NCI-H1105 (cell line): ENCODE data around the gene APBA2.

ENCODE experiments used
- DNase-seq: peaks from one replicate; lab custom pipeline; 2025; lab: John Stamatoyannopoulos, UW

Gene APBA2

DNA sequence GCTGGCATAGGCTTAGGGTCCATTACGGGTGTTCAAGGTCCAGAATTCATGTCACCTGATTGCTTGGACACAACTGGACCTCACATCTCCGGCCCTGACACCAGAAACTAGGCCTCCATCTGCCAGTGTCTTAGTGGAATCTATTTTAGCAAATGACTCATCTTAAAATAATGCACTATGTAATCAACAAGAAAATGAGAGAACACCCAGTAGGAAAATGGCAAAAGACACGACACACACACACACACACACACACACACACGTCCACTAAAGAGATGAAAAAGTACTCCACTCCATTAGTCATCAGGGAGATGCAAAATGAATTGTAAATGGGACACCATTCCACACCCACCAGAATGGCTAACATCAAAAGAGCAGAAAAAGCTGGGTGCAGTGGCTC is 11.2 kb downstream of the APBA2 start:
- no peak for DNase-seq

DNA sequence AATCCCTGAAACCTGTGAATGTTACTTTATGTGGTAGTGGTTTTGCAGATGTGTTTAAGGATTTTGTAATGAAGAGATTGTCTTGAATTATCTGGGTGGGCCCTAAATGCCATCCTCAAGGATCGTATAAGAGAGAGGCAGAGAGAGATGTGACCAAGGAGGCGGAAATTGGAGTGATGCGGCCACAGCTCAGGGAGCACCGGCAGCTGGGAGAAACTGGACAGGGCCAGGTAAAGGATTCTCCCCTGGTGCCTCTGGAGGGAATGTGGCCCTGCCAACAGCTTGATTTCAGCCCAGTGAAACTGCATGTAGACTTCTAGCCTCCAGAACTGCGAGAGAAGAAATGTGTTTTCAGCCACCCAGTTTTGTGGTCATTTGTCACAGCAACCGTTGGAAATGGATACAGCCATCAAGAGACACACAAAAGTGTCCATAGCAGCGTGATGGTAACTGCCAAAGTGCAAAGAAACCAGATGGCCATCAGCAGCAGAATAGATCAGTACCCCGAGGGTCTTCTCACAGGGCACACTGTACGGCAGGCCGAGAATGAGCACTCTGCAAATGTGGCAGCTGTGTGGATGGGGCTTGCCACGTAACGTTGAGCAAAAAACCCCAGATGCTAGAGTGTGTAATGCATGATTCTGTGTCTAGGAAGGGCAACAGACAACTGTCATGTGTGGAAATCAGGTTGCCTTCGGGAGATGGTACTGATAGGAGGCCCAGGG is 12.2 kb downstream of the APBA2 start:
- no peak for DNase-seq

DNA sequence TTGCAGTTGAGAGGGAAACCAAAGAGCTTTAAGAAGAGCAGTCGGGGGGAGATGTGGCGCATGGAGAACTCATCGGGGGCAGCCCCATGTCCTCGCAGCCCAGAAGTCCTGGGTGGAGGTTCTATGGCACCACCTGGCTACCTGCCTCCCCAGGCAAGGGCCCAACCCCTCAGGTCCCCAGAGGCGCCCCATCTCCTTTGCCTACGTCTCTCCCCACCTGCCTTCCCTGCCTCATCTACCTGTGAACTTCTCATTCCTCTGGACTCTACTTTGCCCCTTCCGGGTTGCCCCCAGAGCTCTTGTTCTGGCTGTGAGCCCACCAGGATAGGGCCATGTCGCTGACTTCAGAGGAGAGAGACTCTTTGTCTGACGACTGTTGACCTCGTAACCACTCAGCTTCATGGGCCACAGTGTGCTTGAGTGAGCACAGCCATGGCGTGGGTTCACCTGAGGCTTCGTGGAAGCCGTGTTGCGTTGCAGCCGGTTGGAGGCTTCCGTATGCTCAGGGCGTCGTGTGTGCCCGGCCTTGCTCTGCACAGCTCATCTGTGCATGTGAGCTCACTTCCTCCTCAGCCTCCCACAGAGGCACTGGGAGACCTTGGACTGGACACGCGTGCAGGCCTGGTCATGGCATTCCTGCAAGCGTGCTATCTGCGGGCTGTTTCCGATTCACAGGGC is 13.4 kb downstream of the APBA2 start:
- no peak for DNase-seq

DNA sequence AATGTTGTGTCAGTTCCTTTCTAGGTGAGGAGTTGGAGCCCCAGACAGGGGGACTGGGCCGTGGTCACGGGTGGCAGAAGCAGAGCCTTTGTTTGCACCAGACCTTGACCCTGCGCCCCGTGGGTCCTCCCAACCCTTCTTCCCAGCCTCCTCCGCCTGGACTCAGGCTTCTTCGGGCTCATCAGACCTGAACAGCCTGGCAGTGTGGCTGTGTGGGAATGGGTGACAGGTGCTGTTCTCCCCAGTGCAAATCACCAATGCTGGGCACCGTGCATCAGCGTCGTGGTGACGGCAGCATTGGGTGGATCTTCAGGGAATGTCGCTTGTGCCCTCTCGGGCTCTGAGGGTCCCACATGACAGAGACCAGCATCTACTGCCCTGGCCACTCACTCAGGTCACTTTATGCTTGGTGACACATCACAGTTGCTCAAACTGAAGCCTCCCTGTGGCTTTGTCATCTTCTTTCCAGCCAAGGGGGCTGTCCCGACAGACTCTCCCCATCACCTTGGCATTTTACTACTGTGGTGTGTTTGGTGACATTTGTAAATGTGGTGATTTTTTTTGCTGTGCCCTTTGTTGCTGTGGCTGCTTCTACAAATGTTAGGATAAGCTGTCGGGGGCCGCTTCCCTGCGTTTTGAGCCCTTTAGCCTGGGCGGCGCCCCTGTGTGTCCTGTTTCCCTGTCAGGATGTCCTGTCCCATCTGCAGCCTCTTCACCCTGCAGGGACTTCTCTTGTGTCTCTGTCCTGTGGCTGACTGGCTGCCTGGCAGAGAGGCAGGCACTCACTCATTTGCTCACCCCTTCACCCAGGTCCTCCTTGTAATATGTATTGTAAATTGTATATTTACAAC is 14.5 kb downstream of the APBA2 start:
- DNase-seq, result no peak

DNA sequence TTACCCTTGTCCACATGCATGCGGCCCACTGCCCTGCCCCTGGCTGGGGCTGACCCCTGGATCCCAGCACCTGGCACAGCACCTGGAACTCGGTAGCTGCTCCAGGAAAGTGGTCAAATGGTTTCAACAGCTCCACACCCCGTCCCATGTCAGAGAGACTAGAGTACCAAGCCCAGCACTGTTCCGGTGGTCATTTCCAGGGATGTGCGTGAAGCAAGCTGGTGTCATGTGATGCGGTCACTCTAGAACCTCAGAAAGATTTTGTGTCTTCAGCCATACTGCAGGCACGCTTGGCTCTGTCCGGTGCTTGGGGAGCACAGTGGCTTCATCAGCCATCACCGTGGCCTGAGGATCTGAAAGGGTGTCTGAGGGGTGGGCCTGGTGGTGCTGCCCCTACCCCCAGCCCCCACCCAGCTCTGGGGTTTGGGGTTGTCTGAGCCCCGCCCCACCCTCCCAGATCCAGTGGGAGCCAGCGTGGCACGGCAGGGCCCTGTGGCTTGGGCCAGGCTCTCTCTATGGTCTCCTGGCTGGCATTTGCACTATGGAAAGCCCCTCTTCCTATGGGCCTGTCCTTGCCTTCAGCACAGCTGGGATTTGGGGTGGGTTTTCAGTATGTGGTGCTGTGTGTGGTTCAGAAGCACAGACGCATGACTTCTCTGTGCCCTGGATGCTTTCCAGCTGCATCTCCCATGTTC is 15.3 kb downstream of the APBA2 start:
- no peak for DNase-seq

DNA sequence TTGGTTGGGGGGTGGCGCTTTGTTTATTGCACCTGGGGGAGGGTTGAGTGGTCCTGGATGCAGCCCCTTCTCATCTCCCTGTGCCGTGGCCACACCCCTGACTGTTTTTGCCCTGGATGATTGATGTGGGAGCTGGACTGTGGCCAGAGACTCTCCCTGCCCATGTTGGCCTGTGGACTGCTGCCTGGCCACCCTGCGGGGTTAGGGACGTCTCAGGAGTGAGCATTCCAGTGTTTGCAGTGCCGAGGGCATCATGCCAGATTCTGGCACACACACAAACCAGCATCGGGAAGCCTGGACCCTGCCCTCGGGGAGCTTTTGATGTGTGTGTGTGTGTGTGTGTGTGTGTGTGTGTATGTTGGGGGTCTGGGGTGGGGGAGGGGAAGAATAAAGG is 15.8 kb downstream of the APBA2 start:
- DNase-seq, result no peak

DNA sequence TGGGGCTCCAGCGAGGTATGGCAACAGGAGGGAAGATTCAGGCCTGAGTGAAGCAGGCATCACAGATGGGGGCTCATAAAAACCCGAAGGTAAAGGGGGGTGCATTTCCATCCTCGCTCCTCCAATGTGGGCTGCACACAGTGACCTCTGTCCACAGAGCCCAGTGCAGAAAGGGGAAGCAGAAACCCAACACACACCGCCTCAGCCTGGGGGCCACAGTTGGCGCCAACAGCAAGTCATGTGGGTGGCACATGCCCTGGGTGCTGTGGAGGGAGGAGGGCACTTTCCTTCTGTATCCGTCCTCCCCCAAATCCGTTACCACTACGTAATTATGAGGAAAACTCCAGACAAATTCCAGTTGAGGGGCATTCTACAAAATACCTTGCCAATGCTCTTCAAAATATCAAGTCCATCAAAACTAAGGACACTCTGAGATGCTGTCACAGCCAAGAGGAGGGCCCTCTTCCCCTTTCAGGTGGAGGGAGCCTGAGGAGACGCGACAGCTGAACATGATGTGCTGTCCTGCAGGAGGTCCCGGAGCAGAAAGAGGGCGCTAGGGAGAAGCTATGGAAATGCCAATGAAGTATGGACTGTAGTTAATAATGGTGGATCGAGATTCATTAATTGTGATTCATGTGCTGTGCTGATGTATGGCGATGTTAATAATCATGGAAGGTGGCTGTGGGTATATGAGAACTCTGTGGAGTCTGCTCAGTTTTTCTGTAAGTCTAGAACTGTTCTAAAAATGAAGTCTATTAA is 16.4 kb downstream of the APBA2 start:
- no peak for DNase-seq

DNA sequence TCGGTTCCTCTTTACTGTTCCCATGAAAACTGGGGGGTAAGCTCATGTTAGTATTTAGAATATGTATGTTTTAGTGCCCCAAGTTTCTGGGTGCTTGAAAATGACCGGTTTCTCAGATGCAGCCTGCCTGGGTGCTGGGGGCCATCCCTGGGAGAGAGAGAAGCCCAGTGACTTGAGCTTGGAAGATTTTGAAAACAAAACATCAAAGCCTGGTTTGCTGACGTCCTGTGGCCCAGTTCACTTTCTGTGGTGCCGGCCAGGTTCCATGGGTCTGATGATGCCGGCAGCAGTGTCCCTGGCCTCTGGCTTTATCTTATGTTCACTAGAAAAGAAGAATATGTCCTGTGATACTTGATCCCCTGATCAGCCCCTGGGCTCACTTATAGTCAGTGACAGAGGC is 17.1 kb downstream of the APBA2 start:
- no peak for DNase-seq

DNA sequence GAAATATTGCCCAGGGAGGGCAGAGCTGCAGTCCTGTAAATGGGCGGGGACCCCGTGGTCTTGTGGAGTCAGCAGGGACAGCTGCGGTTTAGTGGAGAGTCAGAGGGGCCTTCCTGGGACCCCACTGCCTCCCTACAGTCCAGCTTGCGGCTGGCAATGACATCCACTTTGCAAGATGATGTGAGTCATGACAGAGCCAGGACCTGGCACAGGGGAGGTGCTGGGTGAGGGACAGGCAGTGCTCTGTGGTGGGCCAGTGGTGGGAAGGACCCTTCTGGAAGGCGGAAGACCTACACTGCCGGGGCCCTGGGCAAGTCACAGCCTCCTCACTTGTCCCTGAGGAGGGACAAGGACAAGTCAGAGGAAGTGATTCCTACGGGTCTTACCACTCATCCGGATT is 17.8 kb downstream of the APBA2 start:
- DNase-seq, result no peak

DNA sequence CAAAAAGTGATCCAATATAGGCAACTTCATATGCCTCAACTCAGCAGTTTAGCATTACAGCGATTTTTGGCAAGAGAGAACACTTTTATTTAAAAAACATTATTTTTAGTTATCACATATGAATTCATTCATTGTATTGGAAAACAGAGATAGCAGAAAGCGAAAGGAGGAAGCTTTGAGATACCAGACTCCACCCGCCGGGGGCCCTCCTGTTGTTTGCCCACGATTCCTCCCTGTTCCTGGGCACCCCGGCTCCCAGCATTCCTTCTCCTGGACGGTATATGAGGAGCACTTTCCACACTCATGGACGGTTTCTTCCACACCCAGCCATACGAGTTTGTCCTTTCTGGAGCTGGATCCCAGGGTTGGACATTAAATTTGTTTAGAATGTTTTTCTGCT is 18.2 kb downstream of the APBA2 start:
- DNase-seq, result no peak

DNA sequence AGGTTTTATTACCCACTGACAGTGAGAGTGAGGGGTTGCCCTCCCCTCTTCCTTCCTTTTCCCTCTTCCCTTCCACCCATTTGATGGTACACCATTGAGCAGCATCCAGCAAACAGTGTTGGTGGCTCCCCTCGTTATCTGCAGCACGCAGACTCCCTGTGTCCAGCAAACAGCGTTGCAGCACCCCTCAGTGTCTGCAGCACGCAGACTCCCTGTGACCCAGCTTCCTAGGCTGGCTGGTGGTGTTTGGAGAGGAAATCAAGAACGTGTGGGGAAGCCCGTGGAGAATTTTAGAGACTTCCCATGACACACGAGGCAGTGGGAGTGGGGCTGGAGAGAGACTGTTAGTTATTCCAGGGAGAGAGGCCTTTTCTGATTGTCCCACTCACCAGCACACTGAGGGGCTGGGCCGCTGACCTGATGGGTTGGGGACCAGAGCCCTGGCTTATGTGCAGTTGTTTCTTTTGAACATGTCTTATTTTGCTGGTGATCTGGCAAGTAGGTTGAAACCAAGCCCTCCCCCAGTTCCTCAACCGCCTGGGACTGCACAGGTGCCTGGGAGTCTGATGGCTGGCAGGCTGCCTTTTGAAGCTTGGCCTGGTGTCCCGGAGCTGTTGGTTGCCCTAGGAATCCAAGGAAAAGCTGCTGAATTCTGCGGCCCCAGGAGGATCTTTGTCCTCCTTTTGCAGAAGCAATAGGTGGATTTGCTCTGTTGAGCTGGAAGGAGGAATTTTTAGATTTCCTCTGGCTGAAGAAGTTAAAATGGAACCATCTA is 19.0 kb downstream of the APBA2 start:
- DNase-seq, result no peak

DNA sequence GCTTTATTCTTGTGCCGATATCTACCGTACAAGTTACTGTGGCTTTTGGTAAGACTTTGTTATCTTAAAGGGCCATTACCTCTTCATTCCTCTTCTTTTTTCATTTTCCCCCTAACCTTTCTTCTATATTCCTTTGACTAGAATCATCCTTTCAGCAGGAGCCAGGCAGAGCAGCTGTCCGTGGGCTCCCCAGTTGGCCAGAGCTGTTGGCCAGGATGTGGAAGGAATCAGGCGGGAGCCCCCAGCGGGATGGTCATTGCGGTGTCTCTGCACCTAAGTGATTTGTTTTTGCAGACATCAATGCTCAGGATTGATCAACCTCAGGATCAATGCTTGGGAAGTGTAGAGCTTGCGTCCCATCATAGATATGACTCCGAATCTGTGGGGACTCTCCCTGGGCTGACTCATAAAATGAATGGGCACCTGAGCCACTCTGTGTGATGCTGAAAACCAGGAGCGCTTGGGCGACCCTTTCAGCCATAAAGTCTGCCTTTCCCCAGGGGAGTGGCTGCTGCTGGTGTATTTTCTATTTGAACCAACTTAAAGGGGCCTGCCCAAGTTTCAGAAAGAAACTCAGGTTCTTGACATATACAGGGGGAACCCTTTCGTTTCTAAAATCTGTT is 21.7 kb downstream of the APBA2 start:
- DNase-seq, result no peak

DNA sequence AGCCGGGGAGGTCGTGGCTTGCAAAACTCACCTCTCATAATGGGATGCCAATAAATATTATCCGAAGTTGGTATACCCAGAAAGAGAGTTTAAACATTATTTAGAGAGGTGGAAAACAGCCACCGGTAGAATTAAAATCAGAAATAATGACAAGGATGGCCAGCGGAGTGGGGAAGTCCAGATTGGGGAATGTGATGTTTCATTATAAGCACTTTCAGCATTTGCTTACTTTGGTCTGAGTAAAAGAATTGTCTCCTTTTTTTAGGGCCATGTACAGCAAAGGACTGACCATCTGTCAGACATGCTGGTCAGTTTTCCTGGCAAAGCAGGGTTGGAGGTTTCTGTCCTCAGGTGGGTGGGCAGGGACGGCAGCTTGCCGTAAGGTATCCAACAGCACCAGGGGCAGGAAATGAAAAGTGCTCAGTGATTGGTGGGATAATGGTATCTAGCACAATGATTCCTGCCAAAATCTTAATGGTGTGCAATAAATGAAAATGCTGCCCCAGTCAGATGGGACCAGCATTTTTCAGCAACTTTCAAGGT is 24.3 kb downstream of the APBA2 start:
- DNase-seq, result no peak

DNA sequence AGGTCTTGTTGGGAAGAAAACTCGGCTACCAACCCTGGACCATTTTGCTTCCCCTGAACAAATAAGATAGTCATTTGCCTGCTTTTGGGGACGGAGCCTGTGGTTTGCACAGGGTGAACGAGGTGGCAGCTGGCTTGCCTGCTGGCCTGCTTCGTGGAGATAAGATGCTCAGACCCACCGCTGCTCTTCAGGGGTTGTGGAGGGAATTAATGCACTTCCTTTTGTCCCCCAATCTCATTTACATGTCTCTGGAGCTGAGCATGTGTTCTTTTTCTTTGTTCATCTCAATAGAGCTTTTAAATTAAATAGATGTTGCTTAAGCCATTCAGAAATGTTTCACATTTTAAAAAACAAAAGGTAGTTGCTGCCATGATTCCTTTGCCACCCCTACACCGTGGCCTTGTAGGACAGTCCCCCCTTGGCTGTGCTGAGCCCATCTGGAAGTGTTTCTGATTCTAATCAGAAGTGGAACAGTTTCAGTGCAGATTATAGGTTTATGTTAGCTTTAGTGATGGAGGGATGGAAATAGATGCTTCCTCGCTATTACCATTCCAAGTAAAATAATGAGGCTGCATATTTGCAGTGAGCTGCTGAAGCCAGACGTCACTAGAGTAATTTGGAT is 25.6 kb downstream of the APBA2 start:
- no peak for DNase-seq

DNA sequence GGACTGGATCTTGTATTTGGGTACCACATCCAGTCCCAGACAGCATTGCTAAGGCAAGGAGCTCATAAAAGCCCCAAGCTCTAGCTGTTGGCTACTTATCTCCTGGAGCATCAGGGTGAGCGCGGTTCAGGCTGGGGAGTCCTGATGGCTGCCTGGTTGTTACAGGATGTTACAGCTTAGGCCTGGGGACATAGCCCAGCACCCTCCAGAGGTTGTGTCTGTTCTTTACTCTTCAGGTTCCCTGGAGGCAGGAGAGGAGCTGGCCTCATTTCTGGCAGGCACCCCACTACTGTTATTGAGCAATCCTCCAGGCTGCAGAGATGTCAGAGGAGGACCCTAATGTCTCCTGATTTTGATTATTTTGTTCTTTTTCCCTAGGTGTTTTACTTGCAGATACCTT is 26.6 kb downstream of the APBA2 start:
- DNase-seq, result no peak

DNA sequence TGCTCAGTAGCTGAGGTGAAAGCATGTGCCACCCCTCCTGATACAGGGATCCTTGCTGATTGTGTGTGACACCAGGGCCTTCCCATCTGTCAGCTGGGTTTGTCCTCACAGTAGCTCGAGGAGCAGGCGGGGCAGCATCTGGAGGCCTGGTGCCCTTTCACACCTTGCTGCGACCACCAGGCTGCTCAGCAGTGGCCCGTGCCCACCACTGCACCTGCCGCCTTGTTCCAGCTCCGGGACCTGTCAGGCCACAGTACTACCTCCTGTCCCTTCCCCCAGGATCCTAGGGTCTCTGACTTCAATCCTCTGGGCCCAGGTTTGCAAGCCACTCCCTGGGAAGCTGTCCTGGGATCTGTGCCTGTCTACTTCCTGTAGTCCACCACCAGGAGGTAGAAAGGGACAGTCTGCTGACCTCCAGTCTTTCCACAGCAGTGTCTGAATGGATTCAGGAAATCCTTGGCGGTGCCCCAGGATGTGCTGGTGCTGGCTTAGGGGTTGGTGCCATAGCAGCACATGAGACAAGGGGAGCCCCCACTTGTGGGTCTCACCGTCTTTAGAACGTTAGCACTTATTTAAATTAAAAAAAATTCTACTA is 27.5 kb downstream of the APBA2 start:
- no peak for DNase-seq

DNA sequence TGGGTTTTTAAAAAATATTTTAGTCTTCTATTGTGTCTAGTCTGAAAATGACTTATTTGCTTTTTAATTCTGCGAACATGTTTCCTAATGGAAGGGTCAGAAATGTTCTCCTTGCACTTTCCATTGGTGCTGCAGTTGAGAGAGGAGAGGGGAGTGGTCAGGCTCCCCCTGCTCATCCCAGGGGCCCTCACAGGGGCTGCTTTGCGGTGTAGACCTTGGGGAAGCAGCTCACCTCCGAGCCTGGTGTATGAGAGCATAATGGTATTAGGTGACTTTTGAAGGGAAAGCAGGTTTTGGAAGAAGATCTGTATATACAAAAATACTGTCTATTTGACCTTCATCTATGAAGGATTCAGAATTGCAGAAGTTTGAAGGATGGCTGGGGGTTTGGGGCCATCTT is 28.3 kb downstream of the APBA2 start:
- no peak for DNase-seq

DNA sequence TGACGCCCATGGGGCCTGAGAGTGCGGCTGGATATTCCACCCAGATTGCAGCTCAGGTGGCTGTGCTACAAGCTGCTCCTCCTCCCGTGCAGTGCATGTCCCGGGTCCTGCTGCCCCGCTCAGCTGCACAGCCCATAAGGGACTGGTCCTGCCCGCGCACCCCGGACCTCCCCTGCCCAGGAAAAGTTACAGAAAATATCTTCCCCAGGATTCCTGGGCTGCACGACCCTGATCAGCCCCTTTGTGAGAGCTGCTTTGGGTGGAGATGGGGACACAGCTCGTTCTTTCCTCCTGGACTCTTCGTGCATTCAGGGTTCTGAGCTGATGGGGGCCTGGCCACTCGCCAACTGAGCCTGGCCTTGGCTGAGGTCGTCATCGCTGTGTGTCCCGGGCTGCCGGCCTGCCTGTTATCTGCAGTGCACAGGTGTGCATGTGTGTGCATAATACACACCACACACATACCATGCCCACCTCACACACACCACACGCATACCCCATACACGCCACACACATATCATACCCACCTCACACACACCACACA is 28.8 kb downstream of the APBA2 start:
- no peak for DNase-seq
